Measurements from ENCODE around the gene CFDP1. TPM values are rescaled to one million over a fixed set of nuclear protein-coding genes. Genes with fewer than 3 reads are reported as not detected.

The CFDP1 gene
- total RNA-seq, 3 donors from 2014 or later (not counting 1 experiment from before 2014, with no cell fraction given): 32.2 to 38.8 (median 32.3) TPM

DNA sequence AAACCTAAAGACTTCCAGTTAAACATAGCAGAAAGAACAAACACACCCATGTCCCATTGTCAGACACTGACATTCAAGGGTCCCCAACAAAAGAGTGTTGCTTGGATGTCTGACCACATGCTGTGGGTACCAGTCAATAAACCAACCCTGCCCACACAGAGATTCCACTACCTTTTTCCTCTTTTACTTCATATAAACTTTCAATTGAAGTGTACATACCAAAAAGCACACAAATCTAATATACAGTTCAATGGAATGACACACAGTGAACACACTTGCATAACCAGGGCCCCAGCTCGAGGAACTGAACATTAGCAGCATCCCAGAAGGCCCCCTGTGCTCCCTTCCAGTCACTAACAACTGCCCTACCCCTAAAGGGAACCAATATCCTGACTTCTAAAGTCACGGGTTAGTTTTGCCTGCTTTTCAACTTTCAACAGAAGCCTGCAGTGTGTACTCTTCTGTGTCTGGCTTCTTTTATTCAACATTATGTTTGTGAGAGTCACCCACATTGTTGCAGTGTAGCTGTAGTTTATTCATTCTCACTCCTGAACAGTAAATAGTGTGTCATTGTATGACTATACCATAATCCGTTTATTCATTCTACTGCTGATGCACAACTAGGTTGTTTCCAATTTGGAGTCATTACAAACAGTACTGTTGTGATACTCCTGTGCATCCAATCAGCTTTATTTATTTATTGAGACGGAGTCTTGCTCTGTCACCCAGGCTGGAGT is 18.0 kb downstream of the CFDP1 start:
- H3K27me3 ChIP-seq (ENCODE audit: control insufficient read depth, insufficient read depth, low read length): no peaks in the 10 kb centered on the region

DNA sequence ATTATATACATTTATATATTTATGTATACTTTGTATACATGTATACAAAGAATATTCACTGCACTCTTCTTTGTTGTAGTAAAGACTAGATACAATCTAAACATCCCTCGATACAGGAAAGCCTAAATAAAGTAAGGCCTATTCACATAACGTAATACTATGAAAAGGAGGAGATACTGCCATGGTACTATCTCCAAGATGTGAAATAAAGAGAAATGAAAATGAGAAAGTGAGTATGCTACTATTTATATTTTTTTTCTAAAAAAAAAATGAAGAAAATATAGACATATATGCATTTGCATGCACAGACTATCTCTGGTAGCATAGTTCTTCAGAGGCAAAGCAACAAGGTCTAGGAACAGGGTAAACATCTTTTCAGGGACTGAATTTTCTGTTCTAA is 19.4 kb downstream of the CFDP1 start:
- intact Hi-C loops (cut with micrococcal nuclease): no loop called here
- peaks cover 19% of the 10 kb centered on the region for H3K36me3 ChIP-seq (ENCODE audit: control insufficient read depth, insufficient read depth, low read length)

More for the DNA sequence above, 18.0 kb downstream of the CFDP1 start:
- no peak for TF ChIP-seq CTCF (IDR thresholded peaks at IDR 0.05)
- H3K4me3 Mint-ChIP-seq: no peak overlapping the region
- H3K36me3 Mint-ChIP-seq: no peaks in the 10 kb centered on the region
- peaks cover 12% of the 10 kb centered on the region for H3K36me3 ChIP-seq (ENCODE audit: control insufficient read depth, insufficient read depth, low read length)
- H3K4me1 Mint-ChIP-seq: peaks cover 16 to 19% of the 10 kb centered on the region in 2 donors
- 91% methylated on average over 4 of the region's 4 CpGs for WGBS (ENCODE audit: insufficient coverage)
- H3K9me3 Mint-ChIP-seq: no peaks in the 10 kb centered on the region
- H3K27ac ChIP-seq (ENCODE audit: low read length): no peak overlapping the region
- intact Hi-C loops (cut with micrococcal nuclease): no loop called here
- no peaks in the 10 kb centered on the region for H3K9me3 ChIP-seq (ENCODE audit: control insufficient read depth, insufficient read depth, low read length)
- no peak overlapping the region for H3K4me3 ChIP-seq (ENCODE audit: low read length)
- H3K27me3 Mint-ChIP-seq (ENCODE audit: low read depth in 2 of 2): no peaks in the 10 kb centered on the region
- no peak overlapping the region for H3K27ac Mint-ChIP-seq
- ATAC-seq (no peak), DNase-seq (no peak)
- H3K4me1 ChIP-seq (ENCODE audit: control insufficient read depth, insufficient read depth, low read length): no peaks in the 10 kb centered on the region

DNA sequence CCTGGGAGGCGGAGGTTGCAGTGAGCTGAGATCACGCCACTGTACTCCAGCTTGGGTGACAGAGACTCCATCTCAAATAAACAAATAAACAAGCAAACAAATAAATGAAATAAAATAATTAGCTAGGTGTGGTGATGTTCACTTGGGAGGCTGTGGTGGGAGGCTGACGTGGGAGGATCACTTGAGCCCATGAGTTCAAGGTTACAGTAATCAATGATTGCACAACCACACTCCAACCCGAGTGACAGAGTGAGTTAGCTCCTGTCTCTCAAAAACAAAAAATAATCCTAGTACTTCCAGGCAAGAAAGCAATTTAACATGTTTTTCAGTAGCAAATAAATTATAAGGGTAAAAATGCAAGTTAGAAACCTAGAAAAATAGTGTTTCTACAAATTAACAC is 26.4 kb downstream of the CFDP1 start:
- Mint-ChIP-seq H3K9me3 (no peaks in the 10 kb centered on the region), H3K4me1 (peaks cover 0 to 4% of the 10 kb centered on the region in 2 donors), H3K36me3 (no peaks in the 10 kb centered on the region), H3K27me3 (ENCODE audit: low read depth in 2 of 2) (no peaks in the 10 kb centered on the region), H3K27ac (no peak overlapping the region), H3K4me3 (no peak overlapping the region)
- H3K27ac ChIP-seq (ENCODE audit: low read length): no peak overlapping the region
- intact Hi-C loops (cut with micrococcal nuclease): no loop called here
- no peak overlapping the region for H3K4me3 ChIP-seq (ENCODE audit: low read length)
- no peaks in the 10 kb centered on the region for H3K4me1 ChIP-seq (ENCODE audit: control insufficient read depth, insufficient read depth, low read length)
- peaks cover 18% of the 10 kb centered on the region for H3K36me3 ChIP-seq (ENCODE audit: control insufficient read depth, insufficient read depth, low read length)
- TF ChIP-seq CTCF (IDR thresholded peaks at IDR 0.05): no peak
- ATAC-seq (no peak), DNase-seq (no peak)
- no CpG with 5 or more reads among the region's 4 CpGs for WGBS (ENCODE audit: insufficient coverage)
- no peaks in the 10 kb centered on the region for H3K9me3 ChIP-seq (ENCODE audit: control insufficient read depth, insufficient read depth, low read length)
- no peaks in the 10 kb centered on the region for H3K27me3 ChIP-seq (ENCODE audit: control insufficient read depth, insufficient read depth, low read length)

More for the DNA sequence above, 19.4 kb downstream of the CFDP1 start:
- H3K27me3 Mint-ChIP-seq (ENCODE audit: low read depth in 2 of 2): no peaks in the 10 kb centered on the region
- ATAC-seq (no peak), DNase-seq (no peak)
- no peak for TF ChIP-seq CTCF (IDR thresholded peaks at IDR 0.05)
- Histone ChIP-seq H3K27me3 (ENCODE audit: control insufficient read depth, insufficient read depth, low read length) (no peaks in the 10 kb centered on the region), H3K9me3 (ENCODE audit: control insufficient read depth, insufficient read depth, low read length) (no peaks in the 10 kb centered on the region), H3K4me3 (ENCODE audit: low read length) (no peak overlapping the region), H3K27ac (ENCODE audit: low read length) (no peak overlapping the region), H3K4me1 (ENCODE audit: control insufficient read depth, insufficient read depth, low read length) (no peaks in the 10 kb centered on the region)
- no peak overlapping the region for H3K4me3 Mint-ChIP-seq
- peaks cover 15 to 16% of the 10 kb centered on the region in 2 donors for H3K4me1 Mint-ChIP-seq
- H3K27ac Mint-ChIP-seq: no peak overlapping the region
- WGBS (ENCODE audit: insufficient coverage): no CpG with 5 or more reads among the region's 2 CpGs
- H3K36me3 Mint-ChIP-seq: no peaks in the 10 kb centered on the region
- H3K9me3 Mint-ChIP-seq: no peaks in the 10 kb centered on the region
